ENCODE results near the gene XXYLT1. TPM values are rescaled to one million over a fixed set of nuclear protein-coding genes. Genes with fewer than 3 reads are reported as not detected.

Gene XXYLT1
- total and polyA plus RNA-seq, 10 of the 15 experiments (the other 5 are each of a cell fraction or from before 2014, with no cell fraction given): 1.2 to 14.2 (median 9.3) TPM

GRCh38 chr3:195140816-195141793 lies 129.9 kb downstream of the XXYLT1 start:
- ATAC-seq: no peak
- in situ Hi-C loops (cut with MboI) (loop anchor here (25.0 kb wide), 2 partner anchors 396 to 1296 kb away; partner anchors contain the start of genes PPP1R2 and UBXN7), intact Hi-C loops (cut with micrococcal nuclease; ENCODE audit: unreplicated experiment) (no loop called here)
- Histone ChIP-seq H3K79me2 (ENCODE audit: control insufficient read depth, insufficient read depth, low read length) (no peaks in the 10 kb centered on the region), H3K36me3 (ENCODE audit: control insufficient read depth in 2 of 2, insufficient read depth in 2 of 2, low read length in 1 of 2) (no peaks in the 10 kb centered on the region), H3K4me2 (ENCODE audit: control insufficient read depth, insufficient read depth) (no peak overlapping the region), H3K9ac (ENCODE audit: control insufficient read depth, insufficient read depth, low read length) (no peak overlapping the region), H3K27ac (ENCODE audit: control insufficient read depth, insufficient read depth) (no peak overlapping the region), H3K27me3 (replicated peaks in 1 of 2; ENCODE audit: control insufficient read depth in 2 of 2, insufficient read depth in 2 of 2, low read length in 1 of 2) (no peaks in the 10 kb centered on the region), H3K4me1 (ENCODE audit: control insufficient read depth, insufficient read depth, low read length) (peaks cover 29% of the 10 kb centered on the region), H2AFZ (ENCODE audit: control insufficient read depth, low read depth, low read length) (no peak overlapping the region), H3K9me3 (replicated peaks; ENCODE audit: control insufficient read depth, insufficient read depth, low read length) (peaks cover 8% of the 10 kb centered on the region), H4K20me1 (ENCODE audit: control insufficient read depth, insufficient read depth) (no peaks in the 10 kb centered on the region), H3K4me3 (no peak overlapping the region)
- no peak for FAIRE-seq
- ChIA-PET SMC1A (ENCODE audit: uncharacterized antibody, unreplicated experiment) (interaction anchor here (0.5 to 8.7 kb wide), 2 partner anchors 9 to 183 kb away, joined by 3 to 178 read pairs; no protein-coding TSS in a partner anchor), RAD21 (ENCODE audit: unreplicated experiment) (no interaction called here), CTCF (interaction anchor here (0.9 to 3.6 kb wide), 2 partner anchors 11 to 468 kb away, joined by 3 to 18 read pairs; no protein-coding TSS in a partner anchor), POLR2A (interaction anchor here (1.1 to 2.9 kb wide), 3 partner anchors 8 to 11 kb away, joined by 3 to 13 read pairs (median 4); no protein-coding TSS in a partner anchor)
- no peak for DNase-seq (ENCODE audit: low read depth, low spot score)
- BruUV-seq (replicated peaks): no TSS peak
- TF ChIP-seq MEF2B (IDR thresholded peaks at IDR 0.05; ENCODE audit: partially characterized antibody, poor library complexity, severe bottlenecking) (no peak), SREBF2 (IDR thresholded peaks at IDR 0.05; ENCODE audit: low read length) (no peak), ZNF274 (IDR thresholded peaks at IDR 0.05; ENCODE audit: insufficient read depth, insufficient read length) (no peak), MXI1 (IDR thresholded peaks at IDR 0.05; ENCODE audit: low read depth, low read length) (no peak), FOS (IDR thresholded peaks at IDR 0.05; ENCODE audit: borderline replicate concordance, extremely low read depth, insufficient read length) (no peak), EP300 (IDR thresholded peaks at IDR 0.05; ENCODE audit: borderline replicate concordance in 1 of 2, control insufficient read depth in 1 of 2, low read depth in 2 of 2, low read length in 2 of 2) (no peak), ELK1 (IDR thresholded peaks at IDR 0.05; ENCODE audit: low read depth, low read length) (no peak), E2F8 (IDR thresholded peaks at IDR 0.05; ENCODE audit: low read depth, partially characterized antibody) (no peak)
- 91% methylated on average over 12 of the region's 12 CpGs for WGBS (ENCODE audit: insufficient coverage, insufficient replicate concordance, low lambda C conversion rate, missing lambda C conversion rate)
